ENCODE data around the gene KCMF1.

DNA sequence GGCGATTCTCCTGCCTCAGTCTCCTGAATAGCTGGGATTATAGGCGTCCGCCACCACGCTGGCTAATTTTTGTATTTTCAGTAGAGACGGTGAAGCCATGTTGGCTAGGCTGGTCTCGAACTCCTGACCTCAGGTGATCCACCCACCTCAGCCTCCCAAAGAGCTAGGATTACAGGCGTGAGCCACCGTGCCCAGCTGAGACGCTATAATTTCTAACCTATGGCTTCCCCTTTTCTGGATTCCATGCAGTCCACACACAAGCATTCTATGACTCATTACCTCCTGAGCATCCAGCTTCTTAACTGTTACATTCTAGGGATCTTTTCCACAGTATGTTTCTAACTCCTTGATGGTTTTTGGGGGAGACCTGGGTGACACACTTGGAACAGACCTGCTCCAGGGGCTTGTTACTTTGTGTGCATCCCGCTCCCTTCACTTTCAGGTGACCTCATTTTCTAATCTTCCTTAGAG lies 11.8 kb upstream of the KCMF1 start:
- TF ChIP-seq POLR2A (IDR thresholded peaks at IDR 0.05) = no peak
- TF ChIP-seq, protein P1, sequence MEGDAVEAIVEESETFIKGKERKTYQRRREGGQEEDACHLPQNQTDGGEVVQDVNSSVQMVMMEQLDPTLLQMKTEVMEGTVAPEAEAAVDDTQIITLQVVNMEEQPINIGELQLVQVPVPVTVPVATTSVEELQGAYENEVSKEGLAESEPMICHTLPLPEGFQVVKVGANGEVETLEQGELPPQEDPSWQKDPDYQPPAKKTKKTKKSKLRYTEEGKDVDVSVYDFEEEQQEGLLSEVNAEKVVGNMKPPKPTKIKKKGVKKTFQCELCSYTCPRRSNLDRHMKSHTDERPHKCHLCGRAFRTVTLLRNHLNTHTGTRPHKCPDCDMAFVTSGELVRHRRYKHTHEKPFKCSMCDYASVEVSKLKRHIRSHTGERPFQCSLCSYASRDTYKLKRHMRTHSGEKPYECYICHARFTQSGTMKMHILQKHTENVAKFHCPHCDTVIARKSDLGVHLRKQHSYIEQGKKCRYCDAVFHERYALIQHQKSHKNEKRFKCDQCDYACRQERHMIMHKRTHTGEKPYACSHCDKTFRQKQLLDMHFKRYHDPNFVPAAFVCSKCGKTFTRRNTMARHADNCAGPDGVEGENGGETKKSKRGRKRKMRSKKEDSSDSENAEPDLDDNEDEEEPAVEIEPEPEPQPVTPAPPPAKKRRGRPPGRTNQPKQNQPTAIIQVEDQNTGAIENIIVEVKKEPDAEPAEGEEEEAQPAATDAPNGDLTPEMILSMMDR (IDR thresholded peaks at IDR 0.05) = no peak

Measured in heart left ventricle (tissue), 13 donors.